ENCODE data around the gene SMCO4.

SMCO4 gene

GRCh38 chr11:93547028-93547427 lies 3.8 kb upstream of the SMCO4 start:
- no peak for TF ChIP-seq CTCF (IDR thresholded peaks at IDR 0.05; ENCODE audit: low read depth, low read length, missing control alignments)
- no peak overlapping the region for H3K4me3 ChIP-seq (replicated peaks; ENCODE audit: low read depth, low read length)
- DNase-seq (ENCODE audit: extremely low read depth, low read depth): no peak

- no peak overlapping the region for H3K4me3 ChIP-seq (replicated peaks; ENCODE audit: low read depth, low read length)
- no peak for DNase-seq (ENCODE audit: extremely low read depth, low read depth)
- no peak for TF ChIP-seq CTCF (IDR thresholded peaks at IDR 0.05; ENCODE audit: low read depth, low read length, missing control alignments)
Measured at GRCh38 chr11:93545566-93545965, 2.4 kb upstream of the SMCO4 start.

- no peak for DNase-seq (ENCODE audit: extremely low read depth, low read depth)
Measured at GRCh38 chr11:93542811-93543229, 371 bp downstream of the SMCO4 start.

GRCh38 chr11:93541884-93542810 lies 1.0 kb downstream of the SMCO4 start:
- peak; percentile 46 for DNase-seq (ENCODE audit: extremely low read depth, low read depth)
- peak overlapping the region; percentile 55 for H3K4me3 ChIP-seq (replicated peaks; ENCODE audit: low read depth, low read length)
- TF ChIP-seq CTCF (IDR thresholded peaks at IDR 0.05; ENCODE audit: low read depth, low read length, missing control alignments): no peak

More at GRCh38 chr11:93542811-93543229, 371 bp downstream of the SMCO4 start:
- peak overlapping the region; percentile 55 for H3K4me3 ChIP-seq (replicated peaks; ENCODE audit: low read depth, low read length)
- TF ChIP-seq CTCF (IDR thresholded peaks at IDR 0.05; ENCODE audit: low read depth, low read length, missing control alignments): no peak

- TF ChIP-seq CTCF (IDR thresholded peaks at IDR 0.05; ENCODE audit: low read depth, low read length, missing control alignments): no peak
- H3K4me3 ChIP-seq (replicated peaks; ENCODE audit: low read depth, low read length): no peak overlapping the region
Measured at GRCh38 chr11:93540896-93541553, 2.2 kb downstream of the SMCO4 start.

GRCh38 chr11:93540337-93540736 lies 2.9 kb downstream of the SMCO4 start:
- no peak for DNase-seq (ENCODE audit: extremely low read depth, low read depth)
- no peak overlapping the region for H3K4me3 ChIP-seq (replicated peaks; ENCODE audit: low read depth, low read length)
- TF ChIP-seq CTCF (IDR thresholded peaks at IDR 0.05; ENCODE audit: low read depth, low read length, missing control alignments): no peak

More at GRCh38 chr11:93540896-93541553, 2.2 kb downstream of the SMCO4 start:
- DNase-seq (ENCODE audit: extremely low read depth, low read depth): no peak
